HEK293 (cell line): ENCODE data around the gene CALCOCO1.

Experiments used
- FEZF1 ChIP-seq: fragments of 450-650 bp; formaldehyde crosslinking; IDR thresholded peaks from 2 replicates; pipeline ENCODE4 v1.5.1; 2016; ENCODE audit warnings: missing biosample characterization, missing genetic modification characterization
- GLI2 ChIP-seq: fragments of 450-650 bp; formaldehyde crosslinking; IDR thresholded peaks from 2 replicates; pipeline ENCODE4; 2017; ENCODE audit warnings: missing biosample characterization, missing genetic modification characterization, low read depth, borderline replicate concordance
- GLI4 ChIP-seq: fragments of 450-650 bp; formaldehyde crosslinking; IDR thresholded peaks from 2 replicates; pipeline ENCODE4 v1.5.1; 2016; ENCODE audit warnings: missing biosample characterization, missing genetic modification characterization
- GLIS1 ChIP-seq: fragments of 450-650 bp; formaldehyde crosslinking; IDR thresholded peaks from 2 replicates; pipeline ENCODE4 v1.5.1; 2016; ENCODE audit warnings: missing biosample characterization, missing genetic modification characterization
- KLF16 ChIP-seq: fragments of 450-650 bp; formaldehyde crosslinking; IDR thresholded peaks from 2 replicates; pipeline ENCODE4 v1.5.1; 2017; ENCODE audit warnings: missing biosample characterization, missing genetic modification characterization
- OVOL3 ChIP-seq: fragments of 450-650 bp; formaldehyde crosslinking; IDR thresholded peaks from 2 replicates; pipeline ENCODE4 v1.5.1; 2016; ENCODE audit warnings: missing biosample characterization, missing genetic modification characterization
- YY1 ChIP-seq: fragments of 450-650 bp; formaldehyde crosslinking; IDR thresholded peaks from 2 replicates; pipeline ENCODE4 v1.5.1; 2018; ENCODE audit warnings: missing biosample characterization, missing genetic modification characterization
- ZBTB48 ChIP-seq: fragments of 450-650 bp; formaldehyde crosslinking; IDR thresholded peaks from 2 replicates; pipeline ENCODE4 v1.5.1; 2016; ENCODE audit warnings: missing biosample characterization, missing genetic modification characterization
- ZBTB7A ChIP-seq: fragments of 450-650 bp; formaldehyde crosslinking; IDR thresholded peaks from 2 replicates; pipeline ENCODE4 v1.5.1; 2016; ENCODE audit warnings: low read depth, missing biosample characterization, missing genetic modification characterization
- ZEB2 ChIP-seq: fragments of 450-650 bp; formaldehyde crosslinking; IDR thresholded peaks from 2 replicates; pipeline ENCODE4 v1.5.1; 2016; ENCODE audit warnings: missing biosample characterization, missing genetic modification characterization
- ZNF10 ChIP-seq: fragments of 450-650 bp; formaldehyde crosslinking; IDR thresholded peaks from 2 replicates; pipeline ENCODE4 v1.5.1; 2017; ENCODE audit warnings: missing biosample characterization, missing genetic modification characterization
- ZNF202 ChIP-seq: fragments of 450-650 bp; formaldehyde crosslinking; IDR thresholded peaks from 2 replicates; pipeline ENCODE4 v1.5.1; 2016; ENCODE audit warnings: missing biosample characterization, missing genetic modification characterization, borderline replicate concordance
- ZNF214 ChIP-seq: fragments of 450-650 bp; formaldehyde crosslinking; IDR thresholded peaks from 2 replicates; pipeline ENCODE4 v1.5.1; 2017; ENCODE audit warnings: missing biosample characterization, mild to moderate bottlenecking, missing genetic modification characterization, borderline replicate concordance
- ZNF239 ChIP-seq: fragments of 450-650 bp; formaldehyde crosslinking; IDR thresholded peaks from 2 replicates; pipeline ENCODE4 v1.5.1; 2016; ENCODE audit warnings: missing biosample characterization, missing genetic modification characterization
- ZNF302 ChIP-seq: fragments of 450-650 bp; formaldehyde crosslinking; IDR thresholded peaks from 2 replicates; pipeline ENCODE4 v1.5.1; 2016; ENCODE audit warnings: missing biosample characterization, missing genetic modification characterization, low read depth
- ZNF423 ChIP-seq: fragments of 450-650 bp; formaldehyde crosslinking; IDR thresholded peaks from 2 replicates; pipeline ENCODE4 v1.5.1; 2016; ENCODE audit warnings: missing biosample characterization, missing genetic modification characterization
- ZNF530 ChIP-seq: fragments of 450-650 bp; formaldehyde crosslinking; IDR thresholded peaks from 2 replicates; pipeline ENCODE4 v1.5.1; 2016; ENCODE audit warnings: low read depth, missing biosample characterization, missing genetic modification characterization
- ZNF544 ChIP-seq: fragments of 450-650 bp; formaldehyde crosslinking; IDR thresholded peaks from 2 replicates; pipeline ENCODE4 v1.5.0; 2017; ENCODE audit warnings: missing biosample characterization, missing genetic modification characterization
- ZNF560 ChIP-seq: fragments of 450-650 bp; formaldehyde crosslinking; IDR thresholded peaks from 2 replicates; pipeline ENCODE4 v1.5.1; 2017; ENCODE audit warnings: missing biosample characterization, missing genetic modification characterization, borderline replicate concordance
- ZNF600 ChIP-seq: fragments of 450-650 bp; formaldehyde crosslinking; IDR thresholded peaks from 2 replicates; pipeline ENCODE4 v1.5.1; 2016; ENCODE audit warnings: missing biosample characterization, missing genetic modification characterization
- ZNF660 ChIP-seq: fragments of 450-650 bp; IDR thresholded peaks from 2 replicates; pipeline ENCODE4 v1.5.1; 2018; ENCODE audit warnings: missing biosample characterization, mild to moderate bottlenecking, missing genetic modification characterization
- ZNF670 ChIP-seq: fragments of 450-650 bp; formaldehyde crosslinking; IDR thresholded peaks from 2 replicates; pipeline ENCODE4 v1.5.1; 2016; ENCODE audit warnings: missing biosample characterization, missing genetic modification characterization, low read depth
- ZXDB ChIP-seq: fragments of 450-650 bp; formaldehyde crosslinking; IDR thresholded peaks from 2 replicates; pipeline ENCODE4 v1.5.1; 2016; ENCODE audit warnings: missing biosample characterization, missing genetic modification characterization
- TF ChIP-seq, protein P1 (sequence below): fragments of 450-650 bp; formaldehyde crosslinking; IDR thresholded peaks from 2 replicates; pipeline ENCODE4 v1.5.1; 2017; ENCODE audit warnings: missing biosample characterization, missing genetic modification characterization
- TF ChIP-seq, protein P2 (sequence below): fragments of 450-650 bp; formaldehyde crosslinking; IDR thresholded peaks from 2 replicates; pipeline ENCODE4 v1.5.1; 2016; ENCODE audit warnings: missing biosample characterization, missing genetic modification characterization
- TF ChIP-seq, protein P3 (sequence below): fragments of 450-650 bp; formaldehyde crosslinking; IDR thresholded peaks from 2 replicates; pipeline ENCODE4 v1.5.1; 2016; ENCODE audit warnings: missing biosample characterization, missing genetic modification characterization
- TF ChIP-seq, protein P4 (sequence below): fragments of 450-650 bp; formaldehyde crosslinking; IDR thresholded peaks from 2 replicates; pipeline ENCODE4 v1.5.1; 2016; ENCODE audit warnings: missing biosample characterization, missing genetic modification characterization, borderline replicate concordance
- TF ChIP-seq, protein P5 (sequence below): fragments of 450-650 bp; formaldehyde crosslinking; IDR thresholded peaks from 2 replicates; pipeline ENCODE4; 2016; ENCODE audit warnings: missing biosample characterization, missing genetic modification characterization
- TF ChIP-seq, protein P6 (sequence below): fragments of 450-650 bp; formaldehyde crosslinking; IDR thresholded peaks from 2 replicates; pipeline ENCODE4 v1.5.1; 2016; ENCODE audit warnings: missing biosample characterization, missing genetic modification characterization

CALCOCO1 gene

DNA sequence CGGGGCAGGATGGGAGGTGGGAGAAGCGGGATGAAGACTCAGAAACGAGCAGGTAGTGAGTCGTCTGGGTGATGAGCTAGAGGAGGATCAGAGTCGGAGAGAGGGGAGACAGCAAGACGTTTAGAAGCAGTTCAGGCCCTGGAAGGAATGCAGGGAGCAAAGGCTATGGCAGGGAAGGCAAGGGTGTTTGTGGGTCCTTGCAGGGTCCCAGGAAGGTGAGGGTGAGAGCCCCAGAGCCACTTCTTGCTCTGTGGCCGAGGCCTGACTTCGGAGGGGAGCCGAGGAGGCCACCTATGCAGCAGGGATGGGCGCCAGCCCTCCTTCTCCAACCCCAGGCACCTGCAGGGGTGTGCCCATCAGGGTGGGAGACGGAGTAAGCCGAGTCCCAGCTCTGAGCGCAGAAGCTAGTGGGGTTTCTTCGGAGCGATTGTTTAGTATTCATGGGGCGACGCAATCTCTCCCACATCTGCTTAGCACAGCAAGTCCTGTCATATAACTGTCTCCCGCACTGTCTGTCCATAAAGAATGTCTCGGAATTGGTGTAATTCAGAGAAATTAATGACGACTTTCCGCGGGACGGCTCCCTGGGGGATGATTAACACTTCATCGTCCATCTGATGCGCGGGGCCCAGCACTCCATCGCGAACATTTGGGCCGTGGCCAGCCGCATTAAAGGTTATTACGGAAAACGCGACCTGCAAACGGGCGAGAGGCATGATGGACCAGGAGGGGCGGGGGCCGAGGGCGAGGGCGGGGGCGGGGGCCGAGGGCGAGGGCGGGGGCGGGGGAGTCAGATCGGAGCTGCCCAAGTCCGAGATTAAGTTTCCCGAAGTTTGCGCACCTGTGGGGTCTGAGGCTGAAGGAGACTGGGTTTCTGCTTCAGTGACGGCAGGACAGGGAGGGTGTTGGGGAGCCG is 12.2 kb upstream of the CALCOCO1 start (continued):
- TF ChIP-seq, protein P1, sequence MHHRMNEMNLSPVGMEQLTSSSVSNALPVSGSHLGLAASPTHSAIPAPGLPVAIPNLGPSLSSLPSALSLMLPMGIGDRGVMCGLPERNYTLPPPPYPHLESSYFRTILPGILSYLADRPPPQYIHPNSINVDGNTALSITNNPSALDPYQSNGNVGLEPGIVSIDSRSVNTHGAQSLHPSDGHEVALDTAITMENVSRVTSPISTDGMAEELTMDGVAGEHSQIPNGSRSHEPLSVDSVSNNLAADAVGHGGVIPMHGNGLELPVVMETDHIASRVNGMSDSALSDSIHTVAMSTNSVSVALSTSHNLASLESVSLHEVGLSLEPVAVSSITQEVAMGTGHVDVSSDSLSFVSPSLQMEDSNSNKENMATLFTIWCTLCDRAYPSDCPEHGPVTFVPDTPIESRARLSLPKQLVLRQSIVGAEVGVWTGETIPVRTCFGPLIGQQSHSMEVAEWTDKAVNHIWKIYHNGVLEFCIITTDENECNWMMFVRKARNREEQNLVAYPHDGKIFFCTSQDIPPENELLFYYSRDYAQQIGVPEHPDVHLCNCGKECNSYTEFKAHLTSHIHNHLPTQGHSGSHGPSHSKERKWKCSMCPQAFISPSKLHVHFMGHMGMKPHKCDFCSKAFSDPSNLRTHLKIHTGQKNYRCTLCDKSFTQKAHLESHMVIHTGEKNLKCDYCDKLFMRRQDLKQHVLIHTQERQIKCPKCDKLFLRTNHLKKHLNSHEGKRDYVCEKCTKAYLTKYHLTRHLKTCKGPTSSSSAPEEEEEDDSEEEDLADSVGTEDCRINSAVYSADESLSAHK (tag by site-specific recombination) = peak; percentile 88
- TF ChIP-seq ZEB2 (peak; percentile 93), GLI4 (no peak), YY1 (tag by site-specific recombination) (0 out of 2 replicates have a peak, but pooled peaks have one; percentile 8), ZNF239 (no peak), ZBTB48 (tag by site-specific recombination) (0 out of 2 replicates have a peak, but pooled peaks have one; percentile 14), GLIS1 (tag by site-specific recombination) (peak; percentile 94), ZNF660 (tag by site-specific recombination) (peak; percentile 71; the same call in 1 of the 2 replicates), ZNF670 (no peak), ZNF302 (tag by site-specific recombination) (no peak), ZNF202 (no peak), OVOL3 (0 out of 2 replicates have a peak, but pooled peaks have one; percentile 62), ZNF600 (tag by site-specific recombination) (peak; percentile 55), ZBTB7A (tag by site-specific recombination) (no peak), KLF16 (tag by site-specific recombination) (peak; percentile 89), ZNF560 (tag by site-specific recombination) (no peak), GLI2 (tag by site-specific recombination) (peak; percentile 86; the same call in 1 of the 2 replicates), ZNF214 (tag by site-specific recombination) (no peak), ZXDB (no peak; the same call in 1 of the 2 replicates), ZNF530 (tag by site-specific recombination) (no peak), ZNF423 (peak; percentile 81; the same call in 1 of the 2 replicates), ZNF10 (tag by site-specific recombination) (0 out of 2 replicates have a peak, but pooled peaks have one; percentile 56), FEZF1 (tag by site-specific recombination) (peak; percentile 83), ZNF544 (tag by site-specific recombination) (no peak)
- TF ChIP-seq, protein P2, sequence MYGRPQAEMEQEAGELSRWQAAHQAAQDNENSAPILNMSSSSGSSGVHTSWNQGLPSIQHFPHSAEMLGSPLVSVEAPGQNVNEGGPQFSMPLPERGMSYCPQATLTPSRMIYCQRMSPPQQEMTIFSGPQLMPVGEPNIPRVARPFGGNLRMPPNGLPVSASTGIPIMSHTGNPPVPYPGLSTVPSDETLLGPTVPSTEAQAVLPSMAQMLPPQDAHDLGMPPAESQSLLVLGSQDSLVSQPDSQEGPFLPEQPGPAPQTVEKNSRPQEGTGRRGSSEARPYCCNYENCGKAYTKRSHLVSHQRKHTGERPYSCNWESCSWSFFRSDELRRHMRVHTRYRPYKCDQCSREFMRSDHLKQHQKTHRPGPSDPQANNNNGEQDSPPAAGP (tag by site-specific recombination) = peak; percentile 69; the same call in 1 of the 2 replicates
- TF ChIP-seq, protein P3, sequence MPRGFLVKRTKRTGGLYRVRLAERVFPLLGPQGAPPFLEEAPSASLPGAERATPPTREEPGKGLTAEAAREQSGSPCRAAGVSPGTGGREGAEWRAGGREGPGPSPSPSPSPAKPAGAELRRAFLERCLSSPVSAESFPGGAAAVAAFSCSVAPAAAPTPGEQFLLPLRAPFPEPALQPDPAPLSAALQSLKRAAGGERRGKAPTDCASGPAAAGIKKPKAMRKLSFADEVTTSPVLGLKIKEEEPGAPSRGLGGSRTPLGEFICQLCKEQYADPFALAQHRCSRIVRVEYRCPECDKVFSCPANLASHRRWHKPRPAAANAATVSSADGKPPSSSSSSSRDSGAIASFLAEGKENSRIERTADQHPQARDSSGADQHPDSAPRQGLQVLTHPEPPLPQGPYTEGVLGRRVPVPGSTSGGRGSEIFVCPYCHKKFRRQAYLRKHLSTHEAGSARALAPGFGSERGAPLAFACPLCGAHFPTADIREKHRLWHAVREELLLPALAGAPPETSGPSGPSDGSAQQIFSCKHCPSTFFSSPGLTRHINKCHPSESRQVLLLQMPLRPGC (tag by site-specific recombination) = peak; percentile 82; the same call in 1 of the 2 replicates
- TF ChIP-seq, protein P4, sequence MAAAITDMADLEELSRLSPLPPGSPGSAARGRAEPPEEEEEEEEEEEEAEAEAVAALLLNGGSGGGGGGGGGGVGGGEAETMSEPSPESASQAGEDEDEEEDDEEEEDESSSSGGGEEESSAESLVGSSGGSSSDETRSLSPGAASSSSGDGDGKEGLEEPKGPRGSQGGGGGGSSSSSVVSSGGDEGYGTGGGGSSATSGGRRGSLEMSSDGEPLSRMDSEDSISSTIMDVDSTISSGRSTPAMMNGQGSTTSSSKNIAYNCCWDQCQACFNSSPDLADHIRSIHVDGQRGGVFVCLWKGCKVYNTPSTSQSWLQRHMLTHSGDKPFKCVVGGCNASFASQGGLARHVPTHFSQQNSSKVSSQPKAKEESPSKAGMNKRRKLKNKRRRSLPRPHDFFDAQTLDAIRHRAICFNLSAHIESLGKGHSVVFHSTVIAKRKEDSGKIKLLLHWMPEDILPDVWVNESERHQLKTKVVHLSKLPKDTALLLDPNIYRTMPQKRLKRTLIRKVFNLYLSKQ (tag by site-specific recombination) = no peak
- TF ChIP-seq, protein P5, sequence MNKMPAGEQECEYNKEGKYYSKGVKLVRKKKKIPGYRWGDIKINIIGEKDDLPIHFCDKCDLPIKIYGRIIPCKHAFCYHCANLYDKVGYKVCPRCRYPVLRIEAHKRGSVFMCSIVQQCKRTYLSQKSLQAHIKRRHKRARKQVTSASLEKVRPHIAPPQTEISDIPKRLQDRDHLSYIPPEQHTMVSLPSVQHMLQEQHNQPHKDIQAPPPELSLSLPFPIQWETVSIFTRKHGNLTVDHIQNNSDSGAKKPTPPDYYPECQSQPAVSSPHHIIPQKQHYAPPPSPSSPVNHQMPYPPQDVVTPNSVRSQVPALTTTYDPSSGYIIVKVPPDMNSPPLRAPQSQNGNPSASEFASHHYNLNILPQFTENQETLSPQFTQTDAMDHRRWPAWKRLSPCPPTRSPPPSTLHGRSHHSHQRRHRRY = peak; percentile 96
- TF ChIP-seq, protein P6, sequence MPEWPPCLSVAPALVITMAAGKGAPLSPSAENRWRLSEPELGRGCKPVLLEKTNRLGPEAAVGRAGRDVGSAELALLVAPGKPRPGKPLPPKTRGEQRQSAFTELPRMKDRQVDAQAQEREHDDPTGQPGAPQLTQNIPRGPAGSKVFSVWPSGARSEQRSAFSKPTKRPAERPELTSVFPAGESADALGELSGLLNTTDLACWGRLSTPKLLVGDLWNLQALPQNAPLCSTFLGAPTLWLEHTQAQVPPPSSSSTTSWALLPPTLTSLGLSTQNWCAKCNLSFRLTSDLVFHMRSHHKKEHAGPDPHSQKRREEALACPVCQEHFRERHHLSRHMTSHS (tag by site-specific recombination) = peak; percentile 97
